Fibroblast of villous mesenchyme (primary cell): Measurements from ENCODE around the gene GRB10. TPM values are rescaled to one million over a fixed set of nuclear protein-coding genes. Genes with fewer than 3 reads are reported as not detected.

Experiments used
- DNase-seq: peaks from one replicate; pipeline ENCODE4 v3.0.0-alpha.2; 2010; ENCODE audit warnings: low read depth
- H3K4me3 ChIP-seq: 2 replicates; pipeline ENCODE4 v1.5.1; 2011; ENCODE audit warnings: low read depth, mild to moderate bottlenecking, low read length
- CTCF ChIP-seq: IDR thresholded peaks from 2 replicates; pipeline ENCODE4 v1.5.1; 2012; ENCODE audit warnings: low read depth, mild to moderate bottlenecking, low read length; ENCODE audit not compliant: insufficient read depth
- total RNA-seq: library from RNA; depleted of rRNA; stranded (reverse); fragments of >200 nt; gene quantifications from 2 replicates; pipeline ENCODE4 v1.2.3, GENCODE V29; 2012

GRB10 gene
- total RNA-seq, 1 donor = 23.3 TPM

DNA sequence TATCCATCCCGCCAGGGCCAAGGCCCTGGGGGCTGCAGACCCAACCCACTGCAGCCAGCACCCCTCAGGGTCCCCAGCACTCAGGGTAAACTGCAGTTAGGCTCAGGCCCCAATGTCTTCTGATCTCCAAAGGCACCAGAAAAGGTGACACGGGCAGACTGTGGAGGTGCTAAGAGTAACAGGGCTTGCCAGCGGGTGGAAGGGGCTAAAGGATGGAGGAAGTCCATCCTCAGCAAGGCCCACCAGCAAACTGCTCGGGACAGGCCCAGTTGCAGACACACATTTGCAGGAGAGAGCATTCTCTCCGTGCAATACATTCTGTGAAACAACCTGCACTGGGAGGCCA is 121.9 kb downstream of the GRB10 start:
- no peak overlapping the region for H3K4me3 ChIP-seq

GRCh38 chr7:50660040-50660829 is 122.5 kb downstream of the GRB10 start:
- H3K4me3 ChIP-seq = no peak overlapping the region
- no peak for DNase-seq
- no peak for TF ChIP-seq CTCF

More for the DNA sequence above, 121.9 kb downstream of the GRB10 start:
- no peak for TF ChIP-seq CTCF
- DNase-seq = no peak

DNA sequence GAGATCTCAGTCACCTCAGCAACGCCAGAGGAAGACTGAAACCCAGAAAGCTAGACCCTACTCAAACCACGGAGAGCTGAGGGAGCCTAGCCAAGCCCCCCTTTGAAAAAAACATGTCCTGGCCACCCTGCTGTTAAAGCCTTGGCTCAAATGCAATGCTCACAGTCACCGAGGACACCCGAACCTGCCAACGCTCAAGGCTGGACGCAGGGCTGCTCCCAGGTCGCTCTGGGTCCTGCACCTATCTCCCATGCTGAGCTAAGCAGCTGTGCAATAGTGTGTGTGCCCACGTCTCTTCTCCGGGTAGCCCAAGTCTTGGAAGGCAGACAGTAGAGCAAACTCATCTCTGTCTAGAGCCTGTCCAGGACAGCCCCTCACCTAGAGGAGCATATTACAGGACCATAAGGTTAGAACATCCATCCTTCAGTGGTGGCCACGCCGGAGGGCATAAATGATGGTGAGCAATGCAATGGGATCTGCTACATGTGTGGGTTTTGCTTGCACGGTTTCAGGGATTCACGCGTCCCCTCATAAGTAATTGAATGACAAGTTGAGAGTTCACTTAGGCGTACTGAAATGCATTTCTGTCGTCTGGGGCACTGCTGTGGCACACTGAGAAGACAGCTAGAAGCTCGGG is 123.2 kb downstream of the GRB10 start:
- no peak for TF ChIP-seq CTCF
- no peak for DNase-seq
- no peak overlapping the region for H3K4me3 ChIP-seq

GRCh38 chr7:50658696-50659095 is 124.0 kb downstream of the GRB10 start:
- TF ChIP-seq CTCF = no peak
- peak; percentile 16 for DNase-seq
- no peak overlapping the region for H3K4me3 ChIP-seq

GRCh38 chr7:50657912-50658311 is 124.8 kb downstream of the GRB10 start:
- no peak overlapping the region for H3K4me3 ChIP-seq
- DNase-seq = no peak
- no peak for TF ChIP-seq CTCF

GRCh38 chr7:50657341-50657873 is 125.3 kb downstream of the GRB10 start:
- TF ChIP-seq CTCF = peak; percentile 28
- H3K4me3 ChIP-seq = no peak overlapping the region
- DNase-seq = peak; percentile 91
